GM21367 (cell line): ENCODE data around the gene PRLR.

Experiments
- ATAC-seq: cut with Tn5 transposase; IDR thresholded peaks from one replicate; pipeline ENCODE4 v1.9.1; 2021; ENCODE audit not compliant: unreplicated experiment

PRLR gene

DNA sequence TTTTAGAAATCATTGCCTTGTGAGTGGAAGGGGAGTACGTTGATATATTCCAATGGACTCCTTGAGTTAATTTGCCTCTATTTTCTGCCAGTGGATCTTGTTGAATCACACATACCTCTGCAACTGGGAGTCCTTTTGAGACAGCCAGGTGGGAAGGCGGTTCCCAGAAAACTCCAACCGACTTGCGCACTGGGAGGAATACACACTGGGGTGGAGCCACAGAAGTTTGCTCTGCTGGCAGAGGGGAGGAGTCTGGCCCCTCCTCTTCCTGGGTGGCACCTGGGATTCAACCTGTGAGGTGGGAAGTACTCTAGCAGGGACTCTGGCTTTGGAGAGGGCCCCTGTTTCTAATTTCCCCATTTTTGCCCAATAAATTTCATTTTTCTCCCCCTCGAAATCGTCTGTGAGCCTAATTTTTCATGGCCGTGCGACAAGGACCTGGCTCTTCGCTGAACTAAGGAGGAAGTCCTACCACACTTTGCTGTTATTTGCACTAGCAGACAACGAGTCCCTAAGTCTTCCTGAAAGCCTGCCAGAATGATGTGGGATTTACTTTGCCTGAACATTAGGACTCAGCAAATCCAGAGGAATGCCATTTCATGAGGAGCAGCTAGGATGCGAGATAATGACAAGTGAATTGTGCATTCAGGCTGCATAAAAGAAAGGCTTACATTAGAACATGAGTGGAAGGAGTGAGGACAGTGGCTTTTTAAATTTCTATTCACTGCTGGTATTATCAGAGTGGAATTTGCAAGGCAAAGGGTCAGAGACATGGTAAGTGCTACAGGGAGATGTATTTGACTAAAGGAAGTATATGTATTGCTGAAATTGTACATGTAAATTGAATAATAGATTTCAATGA lies 67.2 kb downstream of the PRLR start:
- ATAC-seq, result no peak

DNA sequence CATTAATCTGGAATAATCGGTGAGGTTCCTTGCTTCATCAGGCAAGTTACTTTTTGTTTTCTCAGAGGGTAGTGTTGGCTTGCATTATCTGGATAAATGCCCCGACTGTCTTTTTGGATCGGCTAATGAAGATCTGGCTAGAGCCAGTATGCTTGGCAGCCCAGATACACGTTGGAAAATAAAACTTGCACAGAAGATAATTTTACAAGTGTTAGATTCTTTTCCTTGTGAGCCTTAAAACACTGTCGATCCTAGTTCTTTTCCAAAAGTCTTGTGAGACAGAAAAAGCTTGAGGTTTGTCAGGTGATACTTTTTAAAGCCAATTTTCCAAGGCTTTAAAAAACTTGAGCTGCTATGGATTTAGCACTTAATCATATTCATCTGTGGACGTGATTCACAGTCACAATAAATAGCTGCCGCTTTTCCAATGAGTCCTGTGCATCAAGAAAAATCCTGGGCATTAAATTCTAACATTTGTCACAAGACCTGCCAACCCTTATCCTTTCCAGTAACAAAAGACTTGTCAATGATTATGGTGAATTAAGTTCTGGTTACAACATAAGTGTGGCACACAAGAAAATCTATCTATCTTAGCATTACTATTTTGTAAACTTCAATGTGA lies 68.5 kb downstream of the PRLR start:
- no peak for ATAC-seq

DNA sequence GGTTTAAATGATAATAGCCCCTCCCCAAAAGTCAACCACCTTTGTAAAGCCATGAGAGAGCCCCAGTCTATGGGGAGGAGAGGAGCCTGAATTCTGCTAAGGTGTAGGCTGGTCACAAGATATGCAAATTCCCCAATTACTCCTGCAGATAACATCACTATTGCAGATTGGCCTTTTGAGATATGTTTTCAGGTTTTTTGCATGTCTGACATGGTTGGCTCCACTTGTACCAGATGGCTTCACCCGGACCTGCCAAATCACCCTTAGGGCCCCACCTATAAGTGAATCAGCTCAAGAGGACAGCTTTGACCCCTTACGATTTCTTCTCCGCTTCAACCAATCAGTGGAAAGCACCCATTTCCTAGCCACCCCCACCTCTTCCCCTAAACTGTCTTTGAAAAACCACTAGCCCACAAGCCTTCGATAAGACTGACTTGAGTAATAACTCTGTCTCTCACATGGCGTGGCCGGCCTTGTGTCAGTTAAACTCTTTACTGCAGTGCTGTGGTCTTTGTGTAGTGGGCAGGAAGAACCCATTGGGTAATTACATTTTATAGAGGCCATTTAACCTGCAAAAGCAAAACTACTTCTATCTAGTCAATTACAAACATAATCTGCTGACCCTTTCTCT lies 69.7 kb downstream of the PRLR start:
- no peak for ATAC-seq

DNA sequence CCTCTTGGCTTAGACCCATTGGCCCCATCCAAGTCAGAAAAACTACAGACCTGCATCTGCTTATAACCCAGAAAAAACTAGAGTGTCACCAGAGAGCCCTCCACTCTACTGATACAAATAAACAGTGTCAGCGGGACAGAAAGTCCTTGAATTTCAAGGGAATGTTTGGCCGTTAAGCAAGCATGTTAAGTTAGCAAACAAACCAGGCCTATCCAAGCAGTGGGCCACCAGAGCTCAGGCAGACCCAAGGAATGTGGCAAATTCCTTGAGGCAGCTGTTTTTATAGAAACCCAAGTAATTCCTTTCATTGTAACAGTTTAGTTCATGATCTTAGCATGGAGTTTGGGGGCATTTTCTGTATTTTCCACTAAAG lies 70.9 kb downstream of the PRLR start:
- no peak for ATAC-seq

DNA sequence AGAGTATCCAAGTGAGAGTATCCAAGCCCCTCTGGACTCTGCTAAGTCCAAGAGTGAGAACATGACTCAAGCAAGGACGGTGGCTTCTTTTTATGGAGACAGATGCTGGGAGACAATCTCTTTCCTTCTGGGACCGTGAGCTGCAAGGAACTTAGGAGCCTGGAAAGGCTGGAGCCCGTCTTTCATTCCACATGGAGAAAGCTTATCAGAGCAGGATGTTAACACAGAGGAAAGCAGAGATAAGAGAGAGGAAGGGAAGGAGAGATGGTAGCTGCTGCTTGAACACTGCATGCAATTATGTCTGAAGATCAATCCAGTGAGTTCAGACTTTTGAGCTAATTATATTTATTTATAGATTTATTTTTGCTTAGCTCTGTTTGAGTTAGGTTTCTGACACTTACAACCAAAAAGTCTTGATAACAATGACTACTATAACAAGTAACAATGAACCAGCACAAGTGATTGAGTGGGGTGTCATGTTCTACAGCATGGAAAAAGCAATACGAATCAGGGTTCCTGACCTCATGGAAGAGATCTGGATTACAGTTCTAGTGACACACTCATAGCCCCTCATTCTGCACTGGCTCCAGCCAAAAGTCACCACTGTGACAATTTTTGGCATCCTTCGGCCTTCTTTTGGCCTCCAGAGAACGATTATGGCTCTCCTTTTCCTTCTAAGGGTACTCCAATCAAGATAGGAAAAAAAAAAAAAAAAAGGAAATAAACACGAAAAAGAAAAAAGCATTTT lies 71.5 kb downstream of the PRLR start:
- ATAC-seq, result no peak

DNA sequence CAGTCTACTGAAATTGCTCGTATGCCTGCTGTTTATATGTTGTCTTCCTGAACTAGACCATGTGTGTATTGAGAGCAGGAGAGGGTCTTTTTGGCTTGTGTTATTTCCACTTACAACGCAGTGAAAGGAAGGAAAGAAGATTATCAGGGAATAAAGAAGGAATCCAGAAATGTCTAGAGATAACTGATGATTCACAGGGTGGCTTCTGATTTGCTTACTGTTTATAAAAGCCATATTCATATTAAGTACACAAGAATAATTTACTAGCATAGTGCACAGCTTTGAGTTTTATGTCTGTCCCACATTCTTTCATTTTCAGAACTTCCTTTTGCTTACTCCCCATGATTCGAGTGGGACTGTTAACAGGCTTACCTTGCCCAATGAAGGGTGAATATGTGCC lies 72.1 kb downstream of the PRLR start:
- ATAC-seq, result no peak

DNA sequence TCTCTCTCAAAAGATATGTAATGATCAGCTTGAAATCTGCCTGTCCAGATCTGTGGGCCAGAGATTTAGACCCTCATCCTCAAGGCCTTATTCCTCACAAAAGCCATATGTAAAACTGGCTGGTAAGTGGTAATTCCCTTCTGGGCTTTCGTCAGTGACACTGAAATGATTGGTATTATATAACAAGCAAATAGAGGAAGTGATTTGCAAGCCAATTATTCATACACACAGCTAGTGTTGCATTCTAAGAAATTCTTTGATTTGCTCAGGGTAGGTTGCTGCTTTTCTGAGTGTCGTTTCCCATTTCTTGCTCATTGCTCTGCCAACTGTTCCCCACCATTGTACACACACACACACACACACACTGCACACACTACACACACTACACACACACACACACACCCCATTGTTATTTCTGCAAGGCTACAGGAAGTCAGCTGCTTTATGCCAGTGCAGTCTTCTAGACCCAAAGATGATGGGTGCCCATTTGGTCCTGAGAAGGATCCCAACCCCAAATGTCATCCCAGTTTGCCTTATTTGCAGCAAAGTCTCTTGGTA lies 76.8 kb downstream of the PRLR start:
- no peak for ATAC-seq

DNA sequence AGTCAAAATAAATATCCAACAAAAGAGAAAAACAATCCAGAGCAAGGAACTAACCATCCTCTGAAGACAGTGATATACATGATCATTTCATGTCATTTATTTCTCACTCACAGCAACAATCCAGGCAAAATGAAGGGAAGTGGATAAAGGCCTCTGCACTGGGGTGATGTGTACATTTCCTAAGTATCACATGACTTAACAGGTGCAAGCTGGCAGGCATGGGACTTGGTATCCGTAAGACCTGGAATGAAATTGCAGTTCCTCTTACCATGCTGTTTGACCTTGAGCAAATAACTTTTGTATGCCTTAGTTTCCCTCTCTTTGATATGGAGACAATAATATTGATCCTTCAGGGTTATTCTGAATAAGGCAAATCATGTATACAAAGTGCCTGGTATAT lies 77.6 kb downstream of the PRLR start:
- no peak for ATAC-seq

DNA sequence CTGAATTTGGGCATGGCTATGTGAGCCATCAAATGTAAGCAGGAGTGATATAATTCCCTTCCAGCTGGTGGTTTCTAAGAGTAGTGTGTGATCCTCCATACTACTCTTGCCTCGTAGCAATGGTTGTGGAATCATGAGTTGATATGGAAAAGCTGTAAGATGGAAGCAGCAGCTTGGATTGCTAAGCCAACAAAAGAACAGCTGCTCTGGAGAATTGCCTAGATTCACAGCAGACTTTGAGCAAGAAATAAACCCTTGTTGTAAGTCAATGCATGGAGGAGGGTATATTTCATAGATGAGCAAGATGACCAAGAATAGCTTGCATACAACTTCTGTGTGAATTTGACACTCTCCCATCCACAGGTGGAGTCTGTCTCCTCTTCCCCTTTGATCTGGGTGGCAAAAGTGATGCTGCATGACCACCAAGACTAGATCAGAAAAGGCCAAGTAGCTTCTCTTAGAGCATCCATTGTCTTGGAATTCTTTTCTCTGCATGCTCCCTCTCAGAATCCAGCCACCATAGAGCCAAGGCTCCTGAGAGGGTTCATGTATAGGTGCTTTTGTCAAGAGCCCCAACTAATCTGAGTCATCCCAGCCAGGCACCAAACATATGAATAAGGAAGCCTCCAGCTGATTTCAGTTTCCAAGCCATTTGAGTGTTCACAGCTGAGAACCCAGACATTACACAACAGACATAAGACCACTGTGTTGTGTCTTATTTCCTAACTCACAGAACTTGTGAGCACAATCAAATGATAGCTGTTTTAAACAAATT lies 79.0 kb downstream of the PRLR start:
- no peak for ATAC-seq

DNA sequence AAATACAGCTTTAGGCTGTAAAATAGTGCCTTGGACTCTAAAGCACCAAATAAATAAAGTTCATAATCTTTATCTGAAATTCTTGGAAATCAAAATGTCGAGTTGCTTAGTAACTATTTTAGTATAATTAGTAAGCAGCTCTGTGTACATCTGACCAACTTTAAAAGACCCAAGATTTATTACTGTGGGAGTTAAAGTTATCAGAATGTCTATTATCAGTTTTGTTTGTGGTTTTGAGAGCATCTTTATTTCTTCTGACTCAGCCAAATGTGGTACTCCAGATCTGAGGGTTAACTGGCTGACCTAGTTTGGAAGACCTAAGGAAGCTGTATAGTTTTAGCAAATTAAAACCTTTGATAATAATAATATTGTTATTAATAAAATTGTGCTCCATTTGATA lies 81.2 kb downstream of the PRLR start:
- no peak for ATAC-seq

DNA sequence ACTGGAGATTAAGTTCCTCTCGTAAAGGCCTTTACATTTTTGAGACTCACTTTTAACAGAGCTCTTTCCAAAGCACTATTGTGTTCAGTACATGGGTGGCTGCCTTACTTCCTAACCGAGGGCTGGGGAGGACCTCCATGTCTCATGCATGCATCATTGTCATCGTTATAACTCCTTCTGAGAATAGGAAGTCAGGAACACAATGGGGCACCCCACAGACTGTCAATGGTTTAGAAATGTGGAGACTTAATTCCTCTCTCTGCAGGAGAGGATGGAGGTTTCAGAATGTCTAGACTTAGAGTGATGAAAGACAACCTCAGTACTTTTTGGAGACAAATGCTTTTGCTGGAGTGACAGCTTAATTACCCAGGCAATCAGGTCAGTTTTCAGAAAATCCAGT lies 83.9 kb downstream of the PRLR start:
- ATAC-seq, result no peak

DNA sequence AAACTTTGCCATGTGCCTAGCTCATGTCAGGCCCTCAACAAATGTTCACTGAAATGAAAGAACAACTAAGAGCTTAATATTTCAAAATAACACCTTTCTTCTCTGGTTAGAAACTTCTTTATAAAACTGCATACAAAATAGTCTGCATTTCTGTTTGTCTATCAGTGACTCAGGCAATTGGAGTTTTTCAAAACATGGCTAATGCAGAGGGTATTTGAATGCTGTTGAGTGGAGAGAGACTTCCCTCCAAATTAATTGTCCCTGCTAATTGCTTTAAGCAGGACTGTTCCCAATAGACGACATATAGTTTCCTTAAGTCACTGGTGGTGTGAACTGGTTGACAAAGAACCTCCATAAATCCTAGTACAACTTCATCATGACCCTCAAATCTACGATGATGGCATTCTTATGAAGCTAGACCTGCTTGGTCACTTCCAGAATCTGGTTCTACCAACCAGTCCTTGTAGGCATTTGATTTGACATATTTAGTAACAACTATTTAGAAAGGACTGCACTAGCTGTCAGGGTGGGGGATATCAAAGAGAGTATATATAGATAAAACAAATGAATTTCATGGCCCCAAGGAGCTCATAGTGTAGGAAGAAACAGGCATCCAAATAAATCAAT lies 84.5 kb downstream of the PRLR start:
- no peak for ATAC-seq

DNA sequence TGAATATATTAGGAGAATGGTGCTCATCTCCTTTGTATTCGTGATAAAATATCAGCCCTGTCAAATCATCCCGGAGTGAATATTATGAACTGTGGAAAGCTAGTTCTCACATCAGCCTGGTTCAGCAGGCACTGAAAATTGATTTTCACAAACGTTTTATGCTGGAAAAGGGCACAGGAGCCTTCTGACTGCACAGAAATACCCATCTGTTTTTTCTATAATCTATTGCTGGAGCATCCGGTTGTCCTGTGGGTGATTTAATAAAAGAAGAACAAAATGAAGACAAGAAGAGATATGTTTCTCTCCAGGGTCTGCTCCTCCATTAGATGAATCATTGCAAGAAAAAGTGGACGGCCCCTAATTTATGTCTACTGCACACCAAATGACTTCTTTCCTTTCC lies 85.3 kb downstream of the PRLR start:
- ATAC-seq, result no peak

DNA sequence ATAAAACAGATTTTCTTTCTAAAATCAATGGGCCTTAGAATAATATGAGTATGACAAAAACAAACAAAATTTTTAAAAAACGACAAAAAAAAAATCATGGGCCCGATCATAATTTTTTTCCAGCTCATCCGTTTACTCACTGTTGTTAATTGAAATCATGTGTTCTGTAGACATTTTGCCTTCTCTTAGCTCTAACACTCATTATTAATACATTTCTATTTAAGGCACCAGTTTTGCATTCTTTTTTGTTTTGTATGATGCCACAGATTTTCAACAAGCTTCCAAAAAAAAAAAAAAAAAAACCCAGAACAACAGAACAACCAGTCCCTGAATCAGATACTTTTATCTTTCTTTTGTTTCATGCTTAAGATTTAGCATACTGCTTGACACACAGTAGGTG lies 86.4 kb downstream of the PRLR start:
- ATAC-seq, result no peak

DNA sequence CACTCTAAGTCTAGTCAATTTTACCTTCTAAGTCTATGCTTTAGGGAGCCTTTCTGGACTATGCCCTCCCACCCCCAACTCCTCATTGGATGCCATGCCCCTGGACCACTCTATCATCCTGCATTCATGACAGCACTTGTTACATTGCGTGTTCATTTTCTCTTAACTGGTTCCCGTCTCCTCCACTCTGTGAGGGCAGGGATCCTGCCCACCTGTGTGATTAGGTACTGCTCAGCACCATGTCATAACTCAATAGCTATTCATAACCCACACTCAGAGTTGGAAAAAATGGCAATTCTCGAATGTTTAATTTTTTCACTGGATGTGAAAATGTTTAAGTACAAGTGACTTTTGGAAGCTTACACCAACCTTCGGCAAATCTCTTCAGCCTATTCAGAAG lies 88.5 kb downstream of the PRLR start:
- ATAC-seq, result no peak

DNA sequence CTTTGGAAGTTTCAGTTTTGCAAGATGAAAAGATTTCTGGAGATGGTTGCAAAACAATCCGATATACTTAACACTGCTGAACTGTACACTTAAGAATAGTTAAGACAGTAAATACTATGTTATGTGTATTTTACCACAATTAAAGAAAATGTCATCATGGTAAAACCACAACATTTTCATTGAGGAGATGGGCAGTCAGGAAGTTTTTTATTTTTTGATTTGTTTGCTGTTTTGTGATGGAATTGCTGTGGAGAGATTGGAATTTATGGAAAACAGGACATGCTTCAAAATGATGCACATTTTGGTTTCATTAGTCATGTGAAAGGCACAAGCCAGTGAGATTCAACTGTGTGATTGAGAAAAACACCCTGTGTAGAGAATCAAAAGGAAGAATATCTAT lies 92.1 kb downstream of the PRLR start:
- no peak for ATAC-seq

DNA sequence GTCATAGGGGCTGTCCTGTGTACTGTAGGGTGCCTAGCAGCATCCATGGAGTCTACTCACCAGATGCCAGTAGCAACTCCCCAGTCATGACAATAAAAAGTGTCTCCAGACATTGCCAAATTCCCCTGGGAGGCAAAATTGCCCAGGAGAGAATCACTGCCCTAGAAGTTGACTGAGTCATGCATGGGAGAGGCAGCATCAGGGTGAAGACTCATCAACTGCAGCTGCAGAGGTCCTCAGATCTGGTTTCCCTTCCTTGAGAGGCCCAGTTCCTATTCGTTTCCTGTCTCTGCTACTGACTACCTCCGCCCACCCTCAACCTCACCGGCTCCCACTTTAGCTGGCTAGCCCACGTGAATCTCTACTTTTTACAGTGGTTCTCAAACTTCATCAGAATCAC lies 93.9 kb downstream of the PRLR start:
- ATAC-seq, result no peak

DNA sequence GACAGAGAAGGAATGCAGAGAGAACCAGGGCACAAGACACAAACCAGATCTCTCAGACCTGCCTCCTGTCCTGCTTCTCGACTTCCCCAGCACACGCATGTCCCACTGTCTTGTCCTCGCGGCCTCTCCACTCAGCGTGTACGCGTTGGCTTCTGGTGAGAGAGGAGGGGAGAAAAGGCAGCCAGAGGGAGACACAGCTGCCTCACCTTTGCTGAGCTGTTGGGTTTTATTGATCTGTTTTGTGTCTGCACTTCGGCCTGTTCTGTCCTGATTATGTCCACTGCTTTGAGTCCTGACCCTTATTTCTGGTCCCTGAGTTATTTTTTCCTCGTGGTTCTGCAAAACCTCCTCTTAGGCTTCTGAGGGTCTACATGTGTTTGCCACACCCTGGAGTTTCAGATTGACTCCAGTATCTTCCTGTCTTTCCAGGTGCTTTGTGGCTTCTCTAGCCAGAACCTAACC lies 95.0 kb downstream of the PRLR start:
- no peak for ATAC-seq

DNA sequence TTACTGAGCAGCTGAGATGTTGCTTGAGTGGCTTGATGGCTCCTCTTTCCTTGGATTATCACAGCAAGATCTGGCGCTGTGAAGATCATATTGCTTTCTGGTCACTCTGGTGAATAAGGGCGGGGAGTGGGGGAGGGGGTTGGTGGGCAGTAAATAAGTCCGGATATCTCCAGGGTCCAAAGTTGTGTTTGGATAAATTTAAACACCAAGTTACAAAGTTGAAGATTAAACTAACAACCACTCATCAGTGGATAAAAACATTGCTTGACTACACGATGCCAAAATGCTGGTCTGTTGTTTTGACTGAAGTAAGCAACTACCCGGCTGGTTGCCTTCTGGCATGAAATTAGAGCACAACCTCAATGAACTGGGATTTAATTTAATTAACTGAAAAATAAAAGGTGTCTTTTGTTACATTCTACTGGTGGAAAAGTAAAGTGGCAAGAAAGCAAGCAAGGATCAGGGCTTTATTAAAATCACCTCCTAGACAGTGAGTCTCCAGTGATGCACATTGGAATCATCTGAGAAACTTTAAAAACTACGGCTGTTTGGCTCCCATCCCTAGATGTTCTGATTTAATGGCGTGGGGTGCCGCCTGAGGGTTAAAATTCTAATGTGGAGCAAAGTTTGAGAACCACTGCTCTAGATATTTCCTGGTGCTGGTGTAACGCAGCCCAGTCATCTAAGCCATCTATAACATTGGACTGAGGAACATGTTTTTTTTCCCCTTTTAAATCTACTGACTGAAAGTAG lies 95.8 kb downstream of the PRLR start:
- ATAC-seq, result no peak
